ENCODE results near the gene AHR. TPM values are rescaled to one million over a fixed set of nuclear protein-coding genes. Genes with fewer than 3 reads are reported as not detected.

AHR gene
- polyA plus RNA-seq, 1 donor from 2014 or later = 2.4 TPM

DNA sequence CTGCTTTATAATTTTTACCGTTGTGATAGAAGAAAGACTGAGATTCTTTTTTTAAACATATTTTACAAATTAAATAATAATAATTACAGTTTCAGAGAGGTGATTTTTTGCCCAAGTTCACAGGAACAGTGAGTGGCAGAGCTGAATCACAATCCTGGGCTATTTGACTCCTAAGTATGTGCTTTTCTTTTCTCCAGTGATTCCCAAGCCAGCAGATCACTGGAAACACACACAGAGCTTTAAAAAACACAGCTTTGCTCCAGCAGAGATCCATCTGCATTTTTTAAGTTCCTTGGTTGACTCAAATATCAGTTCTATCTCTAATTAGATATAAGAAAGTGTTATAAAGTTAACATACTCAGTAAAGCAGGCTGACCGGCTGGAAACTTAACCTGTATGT, 69.0 kb downstream of the AHR start:
- no peaks in the 10 kb centered on the region for H3K27me3 ChIP-seq (ENCODE audit: insufficient read depth, low read depth, low read length)
- no peaks in the 10 kb centered on the region for H3K79me2 ChIP-seq (replicated peaks; ENCODE audit: insufficient read depth, low read length)
- no peaks in the 10 kb centered on the region for H3F3A ChIP-seq (ENCODE audit: insufficient read depth, low read length, poor library complexity, severe bottlenecking)
- H3K4me2 ChIP-seq (ENCODE audit: low read length) = no peak overlapping the region
- H4K20me1 ChIP-seq (ENCODE audit: insufficient read depth) = no peaks in the 10 kb centered on the region
- no peaks in the 10 kb centered on the region for H3K9me2 ChIP-seq (ENCODE audit: insufficient read depth, low read length)
- TF ChIP-seq MXI1 (conservative IDR thresholded peaks at IDR 0.05; ENCODE audit: poor library complexity, severe bottlenecking) = no peak
- TF ChIP-seq RAD21 (conservative IDR thresholded peaks at IDR 0.05) = no peak
- no peak for TF ChIP-seq EZH2 (IDR thresholded peaks at IDR 0.05; ENCODE audit: borderline replicate concordance, insufficient read depth, low read length, poor library complexity, severe bottlenecking)
- H3K27ac ChIP-seq (ENCODE audit: low read length) = no peak overlapping the region
- no peak overlapping the region for H3K9ac ChIP-seq (ENCODE audit: low read length)
- no peaks in the 10 kb centered on the region for H3K9me3 ChIP-seq (ENCODE audit: low read length)
- H2AFZ ChIP-seq (ENCODE audit: low read depth, low read length) = no peak overlapping the region
- no peak overlapping the region for H3K4me3 ChIP-seq (ENCODE audit: low read length)
- no peaks in the 10 kb centered on the region for H3K36me3 ChIP-seq (ENCODE audit: insufficient read depth, low read length)

DNA sequence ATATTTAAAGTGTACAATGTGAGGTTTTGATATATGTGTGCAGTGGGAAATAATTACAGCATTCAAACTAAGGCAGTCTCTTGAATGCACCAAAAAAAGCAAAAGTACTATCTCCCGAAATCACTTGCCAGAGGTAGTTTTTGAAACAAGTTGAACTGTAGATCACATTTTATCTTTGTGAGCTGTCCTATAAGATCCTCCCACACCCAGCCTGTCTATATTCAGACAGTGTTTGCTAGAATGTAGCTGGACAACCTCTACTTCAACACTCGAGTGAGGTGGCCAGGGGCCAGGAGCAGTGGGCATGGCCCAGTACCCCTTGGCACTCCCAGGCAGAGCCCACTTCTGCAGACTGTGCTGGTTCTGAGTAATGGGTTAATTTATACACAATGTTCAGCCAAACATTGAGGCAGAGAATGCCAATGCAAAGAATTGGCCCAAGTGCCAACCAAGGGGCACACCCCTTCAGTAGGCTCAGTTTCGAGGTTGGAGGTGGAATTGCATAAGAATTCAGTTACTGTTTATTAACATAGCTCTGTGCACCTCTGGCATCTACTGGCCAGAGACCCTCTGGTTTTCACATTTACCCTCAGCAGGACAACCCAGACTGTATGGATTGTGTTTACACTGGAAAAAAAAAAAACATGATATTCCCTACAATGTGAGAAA, 70.5 kb downstream of the AHR start:
- no peaks in the 10 kb centered on the region for H3F3A ChIP-seq (ENCODE audit: insufficient read depth, low read length, poor library complexity, severe bottlenecking)
- no peaks in the 10 kb centered on the region for H3K79me2 ChIP-seq (replicated peaks; ENCODE audit: insufficient read depth, low read length)
- no peaks in the 10 kb centered on the region for H4K20me1 ChIP-seq (ENCODE audit: insufficient read depth)
- no peak overlapping the region for H3K4me2 ChIP-seq (ENCODE audit: low read length)
- H3K36me3 ChIP-seq (ENCODE audit: insufficient read depth, low read length) = no peaks in the 10 kb centered on the region
- H3K27ac ChIP-seq (ENCODE audit: low read length) = no peak overlapping the region
- no peak overlapping the region for H3K9ac ChIP-seq (ENCODE audit: low read length)
- H3K9me3 ChIP-seq (ENCODE audit: low read length) = no peaks in the 10 kb centered on the region
- H3K27me3 ChIP-seq (ENCODE audit: insufficient read depth, low read depth, low read length) = no peaks in the 10 kb centered on the region
- TF ChIP-seq SMC3 (conservative IDR thresholded peaks at IDR 0.05; ENCODE audit: poor library complexity) = no peak
- TF ChIP-seq EP300 (conservative IDR thresholded peaks at IDR 0.05; ENCODE audit: poor library complexity, severe bottlenecking) = no peak
- TF ChIP-seq, protein P1, sequence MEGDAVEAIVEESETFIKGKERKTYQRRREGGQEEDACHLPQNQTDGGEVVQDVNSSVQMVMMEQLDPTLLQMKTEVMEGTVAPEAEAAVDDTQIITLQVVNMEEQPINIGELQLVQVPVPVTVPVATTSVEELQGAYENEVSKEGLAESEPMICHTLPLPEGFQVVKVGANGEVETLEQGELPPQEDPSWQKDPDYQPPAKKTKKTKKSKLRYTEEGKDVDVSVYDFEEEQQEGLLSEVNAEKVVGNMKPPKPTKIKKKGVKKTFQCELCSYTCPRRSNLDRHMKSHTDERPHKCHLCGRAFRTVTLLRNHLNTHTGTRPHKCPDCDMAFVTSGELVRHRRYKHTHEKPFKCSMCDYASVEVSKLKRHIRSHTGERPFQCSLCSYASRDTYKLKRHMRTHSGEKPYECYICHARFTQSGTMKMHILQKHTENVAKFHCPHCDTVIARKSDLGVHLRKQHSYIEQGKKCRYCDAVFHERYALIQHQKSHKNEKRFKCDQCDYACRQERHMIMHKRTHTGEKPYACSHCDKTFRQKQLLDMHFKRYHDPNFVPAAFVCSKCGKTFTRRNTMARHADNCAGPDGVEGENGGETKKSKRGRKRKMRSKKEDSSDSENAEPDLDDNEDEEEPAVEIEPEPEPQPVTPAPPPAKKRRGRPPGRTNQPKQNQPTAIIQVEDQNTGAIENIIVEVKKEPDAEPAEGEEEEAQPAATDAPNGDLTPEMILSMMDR (IDR thresholded peaks at IDR 0.05; ENCODE audit: poor library complexity, severe bottlenecking) = no peak
- no peak for TF ChIP-seq MXI1 (conservative IDR thresholded peaks at IDR 0.05; ENCODE audit: poor library complexity, severe bottlenecking)
- TF ChIP-seq EZH2 (IDR thresholded peaks at IDR 0.05; ENCODE audit: borderline replicate concordance, insufficient read depth, low read length, poor library complexity, severe bottlenecking) = no peak
- no peak for TF ChIP-seq RAD21 (conservative IDR thresholded peaks at IDR 0.05)
- no peak for TF ChIP-seq POLR2AphosphoS5 (IDR thresholded peaks at IDR 0.05)
- no peak for TF ChIP-seq TAF1 (IDR thresholded peaks at IDR 0.05; ENCODE audit: low read depth)
- TF ChIP-seq, protein P2, sequence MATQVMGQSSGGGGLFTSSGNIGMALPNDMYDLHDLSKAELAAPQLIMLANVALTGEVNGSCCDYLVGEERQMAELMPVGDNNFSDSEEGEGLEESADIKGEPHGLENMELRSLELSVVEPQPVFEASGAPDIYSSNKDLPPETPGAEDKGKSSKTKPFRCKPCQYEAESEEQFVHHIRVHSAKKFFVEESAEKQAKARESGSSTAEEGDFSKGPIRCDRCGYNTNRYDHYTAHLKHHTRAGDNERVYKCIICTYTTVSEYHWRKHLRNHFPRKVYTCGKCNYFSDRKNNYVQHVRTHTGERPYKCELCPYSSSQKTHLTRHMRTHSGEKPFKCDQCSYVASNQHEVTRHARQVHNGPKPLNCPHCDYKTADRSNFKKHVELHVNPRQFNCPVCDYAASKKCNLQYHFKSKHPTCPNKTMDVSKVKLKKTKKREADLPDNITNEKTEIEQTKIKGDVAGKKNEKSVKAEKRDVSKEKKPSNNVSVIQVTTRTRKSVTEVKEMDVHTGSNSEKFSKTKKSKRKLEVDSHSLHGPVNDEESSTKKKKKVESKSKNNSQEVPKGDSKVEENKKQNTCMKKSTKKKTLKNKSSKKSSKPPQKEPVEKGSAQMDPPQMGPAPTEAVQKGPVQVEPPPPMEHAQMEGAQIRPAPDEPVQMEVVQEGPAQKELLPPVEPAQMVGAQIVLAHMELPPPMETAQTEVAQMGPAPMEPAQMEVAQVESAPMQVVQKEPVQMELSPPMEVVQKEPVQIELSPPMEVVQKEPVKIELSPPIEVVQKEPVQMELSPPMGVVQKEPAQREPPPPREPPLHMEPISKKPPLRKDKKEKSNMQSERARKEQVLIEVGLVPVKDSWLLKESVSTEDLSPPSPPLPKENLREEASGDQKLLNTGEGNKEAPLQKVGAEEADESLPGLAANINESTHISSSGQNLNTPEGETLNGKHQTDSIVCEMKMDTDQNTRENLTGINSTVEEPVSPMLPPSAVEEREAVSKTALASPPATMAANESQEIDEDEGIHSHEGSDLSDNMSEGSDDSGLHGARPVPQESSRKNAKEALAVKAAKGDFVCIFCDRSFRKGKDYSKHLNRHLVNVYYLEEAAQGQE (IDR thresholded peaks at IDR 0.05; ENCODE audit: borderline replicate concordance) = no peak
- H3K4me3 ChIP-seq (ENCODE audit: low read length) = no peak overlapping the region
- no peak overlapping the region for H2AFZ ChIP-seq (ENCODE audit: low read depth, low read length)
- no peaks in the 10 kb centered on the region for H3K9me2 ChIP-seq (ENCODE audit: insufficient read depth, low read length)

Measured in neural cell (in vitro differentiated cells).